Lung microvascular endothelial cell (primary cell): ENCODE data around the gene HELB. TPM values are rescaled to one million over a fixed set of nuclear protein-coding genes. Genes with fewer than 3 reads are reported as not detected.

Experiments used
- DNase-seq, 2 donors: peaks; one replicate each; pipeline versions ENCODE4 v3.0.0 to v3.0.0-alpha.2; 2010; ENCODE audit warnings: low read depth in 2 of 2
- total RNA-seq: library from RNA; depleted of rRNA; stranded (reverse); fragments of >200 nt; gene quantifications from 2 replicates; pipeline ENCODE4 v1.2.1, GENCODE V29; 2014

The HELB gene
- total RNA-seq, 1 donor from 2014 or later = 1.2 TPM

DNA sequence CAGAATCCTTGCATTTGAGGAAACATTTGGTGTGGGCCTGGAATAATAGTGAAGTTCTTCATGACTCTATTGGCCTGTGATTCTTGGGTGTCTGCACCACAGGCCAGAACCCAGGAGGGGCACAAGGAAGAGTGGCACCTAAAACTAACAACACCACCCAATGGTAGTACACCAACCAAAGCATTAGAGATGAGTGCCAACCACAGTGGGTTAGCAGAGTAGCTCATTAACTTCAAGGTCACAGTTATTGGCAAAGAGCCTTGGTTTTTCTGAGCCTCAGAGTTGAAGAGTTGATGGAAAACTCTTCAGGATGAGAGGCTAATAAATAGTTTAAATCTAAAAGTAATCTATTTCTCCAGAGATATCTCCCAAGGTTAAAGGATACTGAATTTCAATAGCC lies 57.0 kb downstream of the HELB start:
- DNase-seq = no peak

DNA sequence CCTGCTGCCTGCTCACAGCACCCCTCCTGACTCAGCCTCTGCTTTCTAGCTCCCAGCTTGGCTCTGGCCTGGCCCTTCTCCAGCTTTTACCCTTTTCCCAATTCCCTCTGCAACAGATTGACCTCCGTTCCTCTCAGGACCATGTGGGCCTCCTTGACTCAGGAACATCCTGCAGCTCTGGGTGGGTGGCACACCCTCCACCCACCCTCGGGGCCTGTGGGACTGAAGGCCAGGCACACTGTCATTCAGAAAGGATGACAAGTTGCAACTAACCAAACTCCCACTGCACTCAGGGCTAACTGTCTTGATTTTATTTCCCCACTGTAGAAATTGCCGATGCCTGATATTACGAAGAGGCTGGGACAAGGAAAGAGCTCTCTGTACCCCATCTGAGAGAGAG lies 59.4 kb downstream of the HELB start:
- no peak for DNase-seq

DNA sequence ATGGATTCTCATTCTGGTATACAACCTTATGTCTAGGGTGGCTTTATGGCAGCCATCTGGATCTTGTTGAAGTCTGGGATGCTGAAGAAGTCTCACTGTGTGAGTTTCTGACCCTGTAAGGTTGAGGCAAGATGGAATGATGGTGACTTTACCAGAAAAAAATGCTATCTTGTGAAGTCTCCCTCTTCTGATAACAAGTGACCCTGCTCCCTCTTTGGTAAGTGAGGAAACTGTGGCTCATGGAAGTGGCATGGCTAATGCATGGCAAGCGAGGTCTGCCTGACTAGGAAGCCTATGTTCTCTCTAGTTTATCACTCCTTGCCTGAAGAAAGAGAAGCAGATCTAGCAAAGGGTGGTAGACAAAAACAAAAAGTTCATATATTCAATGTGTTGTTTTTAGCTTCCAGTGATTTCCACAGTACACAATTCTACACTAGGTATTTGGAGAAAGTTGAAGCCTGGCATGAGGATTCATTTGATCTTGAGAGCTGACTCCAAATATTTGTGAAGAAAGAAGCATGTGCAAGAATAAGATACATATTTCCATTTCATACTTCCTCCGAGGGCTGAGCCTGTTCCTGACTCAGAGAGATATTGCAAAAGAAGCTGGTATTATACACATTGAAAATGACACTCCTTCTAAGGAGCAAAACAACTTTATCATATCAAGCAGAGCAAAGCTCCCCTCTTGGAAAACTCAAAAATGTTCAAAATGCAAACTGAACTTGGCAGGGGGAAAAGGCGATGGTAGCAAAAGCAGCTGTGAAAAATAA lies 63.6 kb downstream of the HELB start:
- DNase-seq = no peak

DNA sequence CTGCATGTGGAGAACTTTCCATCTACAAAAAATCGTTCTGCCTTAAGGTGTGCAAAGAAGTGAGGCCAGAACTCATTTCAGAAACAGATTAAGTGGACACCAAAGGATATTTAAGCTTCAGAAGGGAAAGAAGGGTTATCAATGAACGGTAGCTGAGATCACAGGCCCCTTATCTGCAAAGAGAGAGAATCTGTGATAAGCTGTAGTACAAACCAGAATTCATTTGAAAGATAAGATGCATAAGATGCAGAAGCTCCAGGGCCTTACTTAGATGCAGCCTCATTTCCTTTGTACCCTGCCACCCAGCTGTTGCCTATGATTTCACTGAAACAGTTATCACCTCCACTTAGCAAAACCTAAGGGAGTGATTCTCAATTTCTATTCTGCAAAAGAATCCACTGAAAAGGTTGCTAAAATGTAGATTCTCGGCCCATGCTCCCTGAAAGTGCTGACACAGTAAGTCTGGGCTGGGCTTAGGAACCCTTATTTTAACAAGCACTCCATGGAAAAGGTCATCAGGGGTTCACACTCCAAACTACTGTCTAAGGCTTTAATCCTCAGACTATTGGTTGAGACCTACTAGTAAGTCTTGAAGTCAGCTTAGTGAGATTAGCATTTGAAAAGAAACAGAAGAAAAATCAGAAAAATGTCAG lies 64.8 kb downstream of the HELB start:
- DNase-seq = no peak

DNA sequence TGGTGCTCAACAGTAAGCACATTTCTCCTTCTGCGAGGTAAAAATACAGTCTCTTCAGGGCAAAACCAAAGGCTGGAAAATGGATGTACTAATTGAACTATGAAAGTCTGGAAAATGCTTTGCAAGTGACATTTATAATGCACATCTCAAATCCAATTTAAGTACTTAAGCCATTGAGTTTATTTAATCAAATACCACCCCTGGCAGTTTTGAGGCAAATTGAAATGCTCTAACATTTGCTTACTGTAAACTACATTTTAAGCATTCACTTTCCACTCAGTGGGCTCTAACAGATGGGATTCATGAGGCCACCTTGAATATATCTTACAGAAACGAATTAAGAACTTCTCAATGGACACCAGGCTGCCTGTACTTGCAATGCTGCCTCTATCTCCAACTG lies 69.7 kb downstream of the HELB start:
- no peak for DNase-seq

DNA sequence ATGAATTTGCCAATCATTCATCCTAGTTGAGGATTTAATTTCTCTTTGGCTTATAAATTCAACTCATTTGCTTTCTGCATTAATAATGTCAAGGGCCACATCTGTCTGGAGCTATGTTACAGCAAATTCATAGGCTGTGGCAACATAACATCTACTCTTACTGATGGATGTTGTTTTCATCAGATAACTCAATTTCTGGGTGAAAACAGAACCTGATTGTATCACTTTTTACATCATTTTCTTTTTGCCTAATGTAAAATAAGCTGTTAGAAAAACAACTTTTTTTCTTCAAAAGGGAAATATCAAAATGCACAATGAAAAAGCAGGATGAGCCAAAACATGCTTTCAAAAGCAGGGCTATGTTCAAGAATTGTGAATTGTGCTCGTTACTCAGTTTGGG lies 73.3 kb downstream of the HELB start:
- no peak for DNase-seq

DNA sequence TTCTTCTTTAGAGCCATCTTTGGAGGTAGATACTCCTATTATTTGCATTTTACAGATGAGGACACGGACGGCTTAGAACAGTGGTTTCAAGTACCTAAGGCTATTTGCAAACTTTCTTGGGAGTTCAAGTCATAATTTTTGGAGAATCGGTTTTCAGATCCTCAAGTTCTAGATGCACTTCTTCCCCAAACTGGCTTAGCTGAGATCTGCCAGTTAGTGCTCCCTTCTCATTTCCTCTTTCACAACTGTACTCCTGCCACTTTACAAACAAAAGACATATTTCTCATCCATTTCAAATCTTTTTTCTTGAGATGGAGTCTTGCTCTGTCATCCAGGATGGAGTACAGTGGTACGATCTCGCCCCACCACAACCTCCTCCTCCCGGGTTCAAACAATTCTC lies 77.3 kb downstream of the HELB start:
- no peak for DNase-seq

DNA sequence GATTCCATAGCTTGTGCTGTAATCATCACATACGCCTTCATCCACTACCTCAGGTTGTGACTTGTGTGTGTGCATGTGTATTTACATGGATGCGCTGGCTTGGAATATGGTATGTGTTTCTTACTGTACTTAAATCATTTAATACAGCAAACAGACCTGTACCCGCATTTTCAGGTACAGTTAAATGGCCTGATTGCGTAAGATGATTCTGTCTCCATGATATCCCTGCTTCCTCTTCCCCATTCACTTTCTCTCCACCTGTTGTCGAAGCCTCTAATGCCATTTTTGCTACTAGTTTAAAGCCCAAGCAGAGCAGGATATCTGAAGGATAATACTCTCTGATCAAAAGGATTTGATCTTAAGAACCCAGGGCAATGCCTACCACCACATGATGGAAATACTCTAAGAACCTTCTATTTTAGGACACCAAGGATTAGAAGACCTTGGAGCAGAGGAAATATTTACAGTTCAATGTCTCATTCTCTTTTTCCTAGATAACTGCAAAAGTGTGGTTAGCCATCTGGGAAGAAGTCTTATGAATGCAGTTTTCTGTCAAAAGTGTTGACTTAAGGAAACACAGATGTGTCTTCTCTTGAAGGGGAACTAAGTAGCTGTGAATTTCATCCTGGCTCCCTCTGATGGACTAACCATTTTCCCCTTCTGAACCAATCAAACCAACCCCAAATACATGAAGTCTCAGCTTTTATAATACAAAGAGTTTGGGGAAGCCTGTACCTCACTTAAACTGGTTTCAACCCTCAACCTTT lies 78.7 kb downstream of the HELB start:
- no peak for DNase-seq

DNA sequence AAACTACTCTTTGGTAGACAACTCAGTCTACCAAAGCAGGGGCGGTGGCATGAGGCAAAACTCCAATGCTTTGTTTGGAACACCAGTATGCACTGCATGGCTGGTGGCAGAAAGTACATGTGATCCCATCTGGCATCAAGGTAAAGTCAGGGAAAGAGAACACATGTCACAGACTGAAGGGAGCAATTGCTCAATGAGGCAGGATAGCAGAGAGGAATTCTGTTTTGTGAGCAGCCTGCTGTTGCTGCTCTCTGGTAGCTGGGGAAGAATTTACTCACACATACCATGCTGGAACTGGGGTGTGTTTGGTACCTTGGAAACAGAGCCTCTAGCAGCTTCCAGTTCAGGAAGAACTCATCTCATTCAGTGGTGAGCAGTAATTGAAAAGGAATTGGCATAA lies 84.8 kb downstream of the HELB start:
- DNase-seq = no peak

Other genes with a start within 250 kb of the HELB start
- gene LLPH, start 171.7 kb upstream of the HELB start, total RNA-seq = 2.2 and 2.4 TPM in 2 replicates
- gene TMBIM4, start 132.5 kb upstream of the HELB start, total RNA-seq = 49.3 and 91.3 TPM in 2 replicates
- 8.5 and 17.3 TPM in 2 replicates for gene IRAK3, start 113.3 kb upstream of the HELB start, total RNA-seq